ENCODE data around the gene GMDS.

- TF ChIP-seq OSR1 (CRISPR knock-in tag; IDR thresholded peaks at IDR 0.05): no peak
- no peak for TF ChIP-seq TOX (CRISPR knock-in tag; IDR thresholded peaks at IDR 0.05; ENCODE audit: borderline replicate concordance)
- no peak for TF ChIP-seq ISL1 (CRISPR knock-in tag; IDR thresholded peaks at IDR 0.05)
- TF ChIP-seq ZFP30 (CRISPR knock-in tag; IDR thresholded peaks at IDR 0.05): no peak
- TF ChIP-seq SNAI2 (CRISPR knock-in tag; IDR thresholded peaks at IDR 0.05): no peak
- no peak for TF ChIP-seq ZNF8 (CRISPR knock-in tag; IDR thresholded peaks at IDR 0.05)
- TF ChIP-seq ZC3H10 (CRISPR knock-in tag; IDR thresholded peaks at IDR 0.05): no peak
- no peak for TF ChIP-seq PATZ1 (CRISPR knock-in tag; IDR thresholded peaks at IDR 0.05; ENCODE audit: borderline replicate concordance)
These were observed 384.6 kb downstream of the GMDS start for GRCh38 chr6:1860756-1861348.

Data from SK-N-SH treated with all-trans-retinoic acid at 6 μM for 48 hours (cell line).